HCT116 (cell line): ENCODE data around the gene ZNF580. TPM values are rescaled to one million over a fixed set of nuclear protein-coding genes. Genes with fewer than 3 reads are reported as not detected.
A peak's percentile ranks its signal among the peaks of the same experiment; 100 is the strongest.

Experiments used
- ATAC-seq: fragments of 200-7000 bp; cut with Tn5 transposase; 2 replicates; pipeline ENCODE4 v1.9.1; 2020; ENCODE audit warnings: mild to moderate bottlenecking, moderate library complexity
- BruUV-seq: library from RNA; stranded (reverse); fragments of 400-500 nt; replicated peaks from 2 replicates; lab custom pipeline; 2021; lab: Mats Ljungman, UMichigan
- CTCF ChIA-PET: fragments of 300-600 bp; sonication (Branson Sonifier 250); formaldehyde crosslinking; loops from one replicate; lab custom pipeline; 2021; ENCODE audit warnings: antibody characterized with exemption; lab: Charles Lee
- POLR2A ChIA-PET: fragments of 300-600, 350-600 bp; sonication (Branson Sonifier 250); formaldehyde crosslinking; loops from one replicate; lab custom pipeline; 2021; ENCODE audit warnings: antibody characterized with exemption; lab: Charles Lee
- RAD21 ChIA-PET, 2 experiments: fragments of 300-600 bp; sonication (Branson Sonifier 250); formaldehyde crosslinking; loops; one replicate each; lab custom pipeline; 2023; ENCODE audit warnings: low total read pairs in 2 of 2; ENCODE audit not compliant: uncharacterized antibody in 2 of 2, unreplicated experiment in 2 of 2, low non-redundant PET in 1 of 2; lab: Charles Lee
- DNase-seq: peaks from one replicate; pipeline ENCODE4 v3.0.0-alpha.2; 2010; ENCODE audit warnings: low read depth, low spot score
- H2AFZ ChIP-seq: fragments of 200-600 bp; shearing (Covaris generic), sonication (generic); 2 replicates; pipeline ENCODE4 v1.6.1; 2017; ENCODE audit warnings: low read depth, mixed run types, mixed read lengths, antibody characterized with exemption, low read length; ENCODE audit not compliant: poor library complexity, severe bottlenecking
- H3K27ac ChIP-seq: 2 replicates; pipeline ENCODE4 v1.5.1; 2012; ENCODE audit warnings: low read depth, low read length
- H3K27me3 ChIP-seq: fragments of 200-600 bp; sonication (generic); 2 replicates; pipeline ENCODE4 v1.6.1; 2016; ENCODE audit warnings: mixed run types, low read length, mixed read lengths; ENCODE audit not compliant: insufficient read depth
- H3K36me3 ChIP-seq, 2 experiments: fragments of 200-500 bp in 1 of 2; fragments of 200-600 bp in 1 of 2; sonication (Bioruptor generic) in 1 of 2; sonication (generic) in 1 of 2; 2 replicates each; pipeline versions ENCODE4 v1.5.1 to v1.6.1; 2014 to 2016; ENCODE audit warnings: low read length in 2 of 2, inconsistent platforms in 1 of 2, mixed read lengths in 1 of 2, mixed run types in 1 of 2; ENCODE audit not compliant: insufficient read depth in 2 of 2, control insufficient read depth in 1 of 2
- H3K4me1 ChIP-seq, 2 experiments: fragments of 200-600 bp in 1 of 2; sonication (generic) in 1 of 2; 2 replicates each; pipeline versions ENCODE4 v1.5.1 to v1.6.1; 2012 to 2017; ENCODE audit warnings: low read length in 2 of 2, inconsistent platforms in 1 of 2, mild to moderate bottlenecking in 1 of 2, mixed read lengths in 1 of 2, mixed run types in 1 of 2, moderate library complexity in 1 of 2; ENCODE audit not compliant: insufficient read depth in 2 of 2, control insufficient read depth in 1 of 2
- H3K4me2 ChIP-seq: fragments of 200-600 bp; sonication (generic); 2 replicates; pipeline ENCODE4 v1.6.1; 2017; ENCODE audit warnings: mixed run types, low read length, mixed read lengths
- H3K4me3 ChIP-seq, 2 experiments: fragments of 200-600 bp in 1 of 2; sonication (generic) in 1 of 2; replicated peaks in 1 of 2; 2 replicates each; pipeline ENCODE4 v1.5.1; 2011 to 2016; ENCODE audit warnings: low read length in 2 of 2, control low read depth in 1 of 2, low read depth in 1 of 2, mild to moderate bottlenecking in 1 of 2, mixed read lengths in 1 of 2, mixed run types in 1 of 2
- H3K79me2 ChIP-seq: fragments of 200-600 bp; sonication (generic); 2 replicates; pipeline ENCODE4 v1.6.1; 2017; ENCODE audit warnings: mild to moderate bottlenecking, mixed run types, low read length, moderate library complexity, mixed read lengths; ENCODE audit not compliant: insufficient read depth
- H3K9ac ChIP-seq: fragments of 200-600 bp; sonication (generic); 2 replicates; pipeline ENCODE4 v1.6.1; 2016; ENCODE audit warnings: low read length, mixed read lengths
- H3K9me2 ChIP-seq: fragments of 200-600 bp; sonication (generic), shearing (Covaris generic); 2 replicates; pipeline ENCODE4 v1.6.1; 2017; ENCODE audit warnings: mixed run types, mild to moderate bottlenecking, moderate library complexity; ENCODE audit not compliant: insufficient read depth
- H3K9me3 ChIP-seq, 2 experiments: fragments of 200-500 bp in 1 of 2; fragments of 200-600 bp in 1 of 2; sonication (Bioruptor generic) in 1 of 2; sonication (generic) in 1 of 2; 2 replicates each; pipeline ENCODE4 v1.6.1; 2014 to 2017; ENCODE audit warnings: low read length in 2 of 2, mixed read lengths in 2 of 2, inconsistent platforms in 1 of 2, low read depth in 1 of 2, mild to moderate bottlenecking in 1 of 2, mixed run types in 1 of 2, moderate library complexity in 1 of 2; ENCODE audit not compliant: control insufficient read depth in 1 of 2, insufficient read depth in 1 of 2
- H4K20me1 ChIP-seq: fragments of 200-600 bp; sonication (generic), shearing (Covaris generic); 2 replicates; pipeline ENCODE4 v1.6.1; 2017; ENCODE audit warnings: mixed run types, mild to moderate bottlenecking, moderate library complexity; ENCODE audit not compliant: insufficient read depth
- ATF3 ChIP-seq: IDR thresholded peaks from 2 replicates; pipeline ENCODE4 v1.6.1; 2012
- CEBPB ChIP-seq: IDR thresholded peaks from 2 replicates; pipeline ENCODE4 v1.6.1; 2012; ENCODE audit warnings: low read depth
- CTCF ChIP-seq, 3 experiments: fragments of 200-600 bp in 1 of 3; sonication (generic) in 1 of 3; IDR thresholded peaks in 2 of 3; conservative IDR thresholded peaks in 1 of 3; 2 replicates each; pipeline ENCODE4 v1.5.1; 2012 to 2017; ENCODE audit warnings: low read depth in 2 of 3, low read length in 2 of 3, antibody characterized with exemption in 1 of 3, borderline replicate concordance in 1 of 3, control low read depth in 1 of 3, mild to moderate bottlenecking in 1 of 3, mixed read lengths in 1 of 3, mixed run types in 1 of 3, moderate library complexity in 1 of 3; ENCODE audit not compliant: insufficient read depth in 1 of 3
- ELF1 ChIP-seq: IDR thresholded peaks from 2 replicates; pipeline ENCODE4 v1.6.1; 2012; ENCODE audit warnings: low read depth, borderline replicate concordance
- EZH2phosphoT487 ChIP-seq: fragments of 200-600 bp; IDR thresholded peaks from 2 replicates; pipeline ENCODE4 v1.6.1; 2018; ENCODE audit warnings: antibody characterized with exemption, borderline replicate concordance
- FOSL1 ChIP-seq: IDR thresholded peaks from 2 replicates; pipeline ENCODE4 v1.6.1; 2012; ENCODE audit warnings: low read depth
- JUND ChIP-seq: IDR thresholded peaks from 2 replicates; pipeline ENCODE4 v1.6.1; 2012
- POLR2A ChIP-seq: IDR thresholded peaks from 2 replicates; pipeline ENCODE4 v1.7.0; 2011; ENCODE audit warnings: borderline replicate concordance; ENCODE audit not compliant: insufficient read depth, insufficient read length; ENCODE audit errors: extremely low read depth
- RAD21 ChIP-seq: IDR thresholded peaks from 2 replicates; pipeline ENCODE4 v1.6.1; 2012; ENCODE audit warnings: low read depth, mild to moderate bottlenecking
- SRF ChIP-seq: IDR thresholded peaks from 2 replicates; pipeline ENCODE4 v1.6.1; 2012; ENCODE audit warnings: low read depth
- TCF7L2 ChIP-seq: IDR thresholded peaks from 2 replicates; pipeline ENCODE4 v1.7.0; 2011; ENCODE audit warnings: borderline replicate concordance, inconsistent platforms; ENCODE audit not compliant: insufficient read depth, insufficient read length; ENCODE audit errors: extremely low read depth
- ZNF274 ChIP-seq: fragments of 200-500 bp; sonication (Bioruptor generic); IDR thresholded peaks from 2 replicates; pipeline ENCODE4 v1.6.1; 2014; ENCODE audit warnings: mild to moderate bottlenecking, low read depth, low read length, inconsistent platforms
- intact Hi-C: fragments of 100-400 bp; cut with micrococcal nuclease; formaldehyde crosslinking; loops from 2 replicates; pipeline ENCODE4 v1.10.0; 2022
- total RNA-seq: library from RNA; stranded (reverse); gene quantifications from one replicate; pipeline ENCODE4 v1.2.1, GENCODE V29; 2021; ENCODE audit not compliant: unreplicated experiment

ZNF580 gene
- total RNA-seq, 1 experiment from 2014 or later: 36.7 TPM

GRCh38 chr19:55633861-55634260 is 6.9 kb upstream of the ZNF580 start:
- 0 out of 4 replicates have a peak, but pooled peaks cover 0 to 3% of the 10 kb centered on the region in 2 experiments for H3K36me3 ChIP-seq
- TF ChIP-seq ZNF274 (no peak), ATF3 (no peak)
- ChIA-PET RAD21 (interaction anchor here (0.7 to 0.8 kb wide), 2 partner anchors 9 to 699 kb away, joined by 4 to 10 read pairs; no protein-coding TSS in a partner anchor), POLR2A (interaction anchor here (2.0 kb wide), 1 partner anchor 20 kb away, joined by 9 read pairs; the partner anchor contains the start of gene U2AF2), CTCF (interaction anchor here (0.6 to 4.6 kb wide), 6 partner anchors 9 to 699 kb away, joined by 3 to 28 read pairs (median 18); partner anchors contain the start of genes U2AF2 and ZNF784)
- no TSS peak for BruUV-seq
- DNase-seq: no peak
- intact Hi-C loops: loop anchor here (5.0 to 10.0 kb wide), 4 partner anchors 178 to 979 kb away; partner anchors contain the start of gene TNNT1
- H3K9ac ChIP-seq: peak overlapping the region; percentile 95
- H3K27ac ChIP-seq: peak overlapping the region; percentile 77
- H3K27me3 ChIP-seq: no peaks in the 10 kb centered on the region
- ATAC-seq: no peak
- H3K4me1 ChIP-seq: peaks cover 22 to 43% of the 10 kb centered on the region in 2 experiments
- H3K4me3 ChIP-seq: peak overlapping the region; percentile 78 to 93
- no peaks in the 10 kb centered on the region for H4K20me1 ChIP-seq
- H3K9me3 ChIP-seq: no peaks in the 10 kb centered on the region
- no peak overlapping the region for H2AFZ ChIP-seq
- no peaks in the 10 kb centered on the region for H3K9me2 ChIP-seq
- peaks cover 40% of the 10 kb centered on the region for H3K79me2 ChIP-seq
- H3K4me2 ChIP-seq: peak overlapping the region; percentile 88

- RAD21 ChIA-PET: no interaction called here
- BruUV-seq: TSS peak; percentile 79
- H3K27ac ChIP-seq: peak overlapping the region; percentile 77
- peak overlapping the region; percentile 95 for H3K9ac ChIP-seq
- no peak for DNase-seq
- POLR2A ChIA-PET: interaction anchor here (0.7 to 1.5 kb wide), 4 partner anchors 8 to 19 kb away, joined by 3 to 5 read pairs (median 4); partner anchors contain the start of genes U2AF2 and ZNF784
- no peaks in the 10 kb centered on the region for H3K27me3 ChIP-seq
- H2AFZ ChIP-seq: no peak overlapping the region
- 0 out of 4 replicates have a peak, but pooled peaks cover 0 to 3% of the 10 kb centered on the region in 2 experiments for H3K36me3 ChIP-seq
- CTCF ChIA-PET: interaction anchor here (0.8 to 4.6 kb wide), 2 partner anchors 19 to 698 kb away, joined by 3 to 24 read pairs; partner anchors contain the start of gene U2AF2
- no peaks in the 10 kb centered on the region for H3K9me2 ChIP-seq
- peak overlapping the region; percentile 78 to 93 for H3K4me3 ChIP-seq
- peak overlapping the region; percentile 88 for H3K4me2 ChIP-seq
- intact Hi-C loops: loop anchor here (1.0 to 10.0 kb wide), 3 partner anchors 162 to 981 kb away; partner anchors contain the start of gene TNNT1
- H3K79me2 ChIP-seq: peaks cover 45% of the 10 kb centered on the region
- ATAC-seq: no peak
- no peaks in the 10 kb centered on the region for H4K20me1 ChIP-seq
- peaks cover 31 to 58% of the 10 kb centered on the region in 2 experiments for H3K4me1 ChIP-seq
- no peak for TF ChIP-seq RAD21
- TF ChIP-seq POLR2A: no peak
- no peak for TF ChIP-seq JUND
- no peak for TF ChIP-seq TCF7L2
- TF ChIP-seq ELF1: no peak
- no peak for TF ChIP-seq FOSL1
- TF ChIP-seq CEBPB: no peak
- TF ChIP-seq SRF: no peak
- no peak for TF ChIP-seq EZH2phosphoT487
- TF ChIP-seq CTCF (IDR thresholded peaks at IDR 0.05 in 2 of 3, conservative IDR thresholded peaks at IDR 0.05 in 1 of 3; ENCODE audit: borderline replicate concordance in 1 of 3, insufficient read depth in 1 of 3, low read depth in 2 of 3, low read length in 2 of 3): no peak
- TF ChIP-seq, all 23 proteins: peak for 0
- H3K9me3 ChIP-seq: no peaks in the 10 kb centered on the region
These were observed 5.5 kb upstream of the ZNF580 start for GRCh38 chr19:55635334-55635717.
